CD4-positive, alpha-beta T cell treated with Interleukin-2 at 100 ng/mL for 4 hours (primary cell): Measurements from ENCODE around the gene LCP1.

ENCODE experiments used
- DNase-seq: peaks from one replicate; pipeline ENCODE4 v3.0.0-alpha.2; 2020; ENCODE audit warnings: low spot score

Gene LCP1

DNA sequence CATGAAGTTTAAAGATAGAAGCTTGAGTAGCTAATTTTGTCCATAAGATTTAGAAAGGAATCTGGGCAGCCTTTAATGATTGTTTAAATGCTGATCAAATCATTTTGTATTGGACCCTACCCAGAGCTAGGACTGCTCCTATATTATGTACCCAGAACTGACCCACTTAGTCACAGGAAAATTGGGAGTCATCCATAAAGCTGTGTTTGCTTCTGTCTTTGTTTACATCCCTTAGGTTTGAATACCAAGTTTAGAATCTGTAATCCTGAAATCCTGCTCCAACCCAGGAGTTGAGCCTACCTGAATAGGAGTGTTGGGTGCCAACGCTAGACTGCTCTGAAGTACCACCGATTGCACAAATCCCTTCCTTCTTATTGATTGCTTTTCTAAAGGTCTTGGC, 23.8 kb downstream of the LCP1 start:
- DNase-seq, result no peak

DNA sequence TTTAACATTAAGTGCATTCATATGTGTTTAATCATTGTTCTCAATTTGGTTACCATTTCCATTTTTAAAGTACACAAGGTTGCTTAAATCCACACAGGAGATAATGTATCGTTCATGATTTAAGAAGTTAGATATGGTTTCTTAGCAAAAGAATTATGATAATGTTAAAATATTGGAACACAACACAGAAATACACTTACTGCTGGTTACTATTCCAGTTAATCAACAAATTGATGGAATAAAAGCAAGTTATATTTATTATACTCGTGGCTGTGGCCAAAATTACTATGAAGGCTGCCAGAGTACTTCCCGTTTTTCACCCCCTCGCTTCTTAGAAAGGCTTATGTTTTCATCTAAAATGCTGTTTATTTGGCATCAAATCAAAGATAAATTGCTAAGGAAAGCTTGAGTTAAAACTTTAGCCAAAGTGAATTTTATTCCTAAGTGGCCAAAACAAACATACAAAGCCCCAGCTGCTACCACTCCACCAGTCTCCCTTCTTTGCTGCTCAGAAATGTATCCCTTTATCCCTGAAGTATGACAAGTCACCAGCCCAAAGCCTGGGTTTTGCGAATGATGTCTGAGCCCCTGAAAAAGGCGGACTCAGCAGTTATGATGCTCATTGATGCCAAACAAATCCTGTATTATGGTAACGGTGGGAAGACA, 27.7 kb downstream of the LCP1 start:
- no peak for DNase-seq

DNA sequence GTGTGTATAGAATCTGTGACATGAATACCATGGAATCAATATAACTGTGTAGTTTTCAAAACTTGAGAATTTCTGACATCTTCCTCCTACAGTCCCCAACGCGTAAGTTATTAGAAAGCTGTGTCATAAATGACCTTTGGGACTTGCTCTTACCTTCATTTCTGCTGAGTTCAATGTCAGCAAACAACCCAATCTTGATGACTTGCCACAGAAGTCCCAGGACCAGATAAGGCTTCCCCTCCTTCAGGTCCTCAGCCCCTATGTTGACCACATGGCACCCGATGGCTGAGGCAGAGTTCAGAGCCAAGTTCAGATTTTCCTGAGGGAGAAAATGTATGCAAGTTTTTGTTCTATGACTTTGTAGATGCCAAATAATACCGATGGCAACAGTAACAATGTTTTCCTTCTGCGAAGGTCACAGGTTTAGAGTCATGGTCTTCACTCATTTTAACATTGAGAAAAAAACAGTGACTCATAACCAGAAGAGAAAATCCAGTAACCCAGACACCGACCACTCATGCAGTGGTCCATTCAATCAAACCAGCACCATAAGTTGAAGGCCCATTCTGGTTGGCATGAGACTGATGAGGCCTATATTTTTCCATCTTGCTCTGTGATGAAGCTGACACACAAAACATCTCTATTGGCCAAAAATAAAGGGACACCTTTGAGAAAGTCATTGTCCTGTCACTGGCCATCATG, 29.2 kb downstream of the LCP1 start:
- DNase-seq, result no peak

DNA sequence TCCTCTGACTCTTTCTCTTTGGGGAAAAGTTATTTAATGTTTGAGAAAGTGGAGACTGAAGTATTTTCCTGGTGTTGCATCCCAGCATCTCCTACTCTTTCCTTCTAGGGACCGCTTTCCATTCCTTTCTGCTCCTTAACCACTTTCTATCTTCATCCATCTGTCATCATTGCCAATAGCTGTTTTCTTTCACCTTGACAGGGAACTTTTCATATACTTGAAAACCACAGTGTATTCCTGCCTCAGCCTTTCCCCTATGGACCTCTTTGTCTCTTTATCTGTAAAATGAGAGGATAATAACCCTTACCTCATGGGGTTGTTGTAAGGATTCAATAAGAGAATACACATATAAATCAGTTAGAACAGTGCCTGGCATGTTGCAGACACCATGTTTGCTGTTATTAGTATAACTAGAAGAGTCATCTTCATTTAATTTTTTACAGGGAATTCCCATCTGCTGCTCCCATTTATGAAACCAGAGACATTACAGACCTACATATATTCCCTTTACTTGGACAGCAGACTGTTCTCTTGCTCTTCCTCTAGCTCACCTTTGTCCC, 31.8 kb downstream of the LCP1 start:
- DNase-seq, result no peak

DNA sequence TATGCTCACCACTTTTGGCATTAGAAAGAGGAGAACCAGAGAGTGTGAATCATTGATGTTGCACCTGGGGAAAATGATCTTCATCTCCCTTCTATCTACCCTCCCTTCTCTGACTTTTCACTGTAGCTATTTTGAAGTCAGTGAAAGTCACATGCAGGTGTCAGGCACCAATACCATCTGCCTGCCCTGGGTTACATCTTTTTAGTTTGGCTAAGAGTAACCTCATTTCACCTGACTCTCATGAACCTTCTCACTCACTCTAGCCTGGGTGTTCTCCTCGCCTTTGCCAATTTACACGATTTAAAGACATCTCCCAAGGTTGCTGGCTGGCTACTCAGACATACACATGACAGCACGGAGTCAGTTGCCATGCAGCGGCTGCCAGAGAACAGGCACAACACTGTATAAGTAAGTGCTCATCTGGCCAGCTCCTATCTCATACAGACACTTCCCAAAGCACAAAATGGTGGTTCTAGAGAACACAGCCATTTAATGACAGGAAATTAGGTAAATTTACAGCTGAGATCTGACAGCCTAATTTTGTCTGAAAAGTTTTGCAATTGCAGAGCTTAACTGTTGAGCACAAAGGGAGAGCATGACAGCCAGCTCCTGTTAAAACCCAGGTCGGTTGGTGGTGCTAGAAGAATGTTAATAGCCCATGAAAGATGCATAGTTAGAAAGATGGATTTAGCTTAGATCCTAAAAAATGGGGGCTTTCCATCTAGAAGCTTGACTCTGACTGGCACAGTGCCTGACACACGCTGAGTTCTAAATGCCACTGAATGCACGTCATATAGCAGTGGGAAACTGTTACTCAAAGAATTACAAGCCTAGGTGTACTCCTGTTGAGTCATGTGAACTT, 32.5 kb downstream of the LCP1 start:
- no peak for DNase-seq

DNA sequence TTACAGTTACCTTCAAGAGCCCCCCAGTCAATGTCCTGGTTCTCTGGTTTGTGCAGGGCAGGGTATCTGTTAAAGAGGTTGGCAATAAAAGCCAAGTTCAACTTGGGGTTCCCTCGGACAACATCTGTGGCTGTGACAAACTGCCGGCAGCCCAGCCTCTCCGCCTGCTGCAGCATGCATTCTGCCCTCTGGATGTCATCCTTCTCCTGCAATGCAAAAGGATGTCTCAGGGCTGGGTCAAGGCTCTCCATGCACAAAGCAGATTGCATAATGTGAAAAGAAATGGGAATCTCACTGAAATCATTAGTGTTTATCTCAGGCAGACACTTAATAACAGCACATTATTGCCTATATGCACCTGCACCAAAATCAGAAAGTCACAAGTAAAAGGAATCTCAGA, 35.1 kb downstream of the LCP1 start:
- no peak for DNase-seq

DNA sequence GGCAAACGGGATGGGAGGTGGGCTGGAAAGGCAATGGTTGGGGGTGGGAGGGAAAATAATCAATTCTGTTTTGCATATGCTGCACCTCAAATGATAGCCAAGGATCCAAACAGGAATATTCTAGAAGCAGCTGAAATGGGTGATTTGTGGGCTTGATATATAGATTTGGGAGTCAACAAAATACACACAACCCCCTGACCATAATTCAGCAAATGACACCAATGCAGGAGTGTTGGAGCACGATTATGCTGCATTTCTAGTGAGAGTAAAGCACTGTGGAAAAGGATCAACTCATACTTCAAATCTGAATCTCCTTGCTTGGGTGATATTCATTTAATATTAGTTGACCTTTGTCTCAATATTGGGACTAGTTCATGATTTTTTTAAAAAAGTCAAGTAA, 36.0 kb downstream of the LCP1 start:
- DNase-seq, result no peak

DNA sequence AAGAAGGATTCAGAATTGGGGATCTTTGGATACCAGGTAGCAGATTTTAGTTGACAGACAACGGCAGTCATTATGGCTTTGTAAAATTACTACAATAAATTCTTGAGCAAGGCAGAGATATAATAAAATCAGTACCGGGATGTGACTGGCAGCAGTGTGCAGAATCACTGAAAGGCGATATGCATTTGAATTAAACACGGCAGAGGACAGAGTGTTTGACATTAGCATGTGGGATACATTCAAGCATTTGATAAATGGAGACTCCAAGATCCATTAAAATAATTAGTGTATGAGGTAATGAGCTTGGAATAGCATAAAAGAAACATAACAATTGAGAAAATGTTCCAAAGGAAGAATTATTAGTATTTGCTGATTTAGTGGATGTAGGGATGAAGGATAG, 36.8 kb downstream of the LCP1 start:
- DNase-seq, result no peak

DNA sequence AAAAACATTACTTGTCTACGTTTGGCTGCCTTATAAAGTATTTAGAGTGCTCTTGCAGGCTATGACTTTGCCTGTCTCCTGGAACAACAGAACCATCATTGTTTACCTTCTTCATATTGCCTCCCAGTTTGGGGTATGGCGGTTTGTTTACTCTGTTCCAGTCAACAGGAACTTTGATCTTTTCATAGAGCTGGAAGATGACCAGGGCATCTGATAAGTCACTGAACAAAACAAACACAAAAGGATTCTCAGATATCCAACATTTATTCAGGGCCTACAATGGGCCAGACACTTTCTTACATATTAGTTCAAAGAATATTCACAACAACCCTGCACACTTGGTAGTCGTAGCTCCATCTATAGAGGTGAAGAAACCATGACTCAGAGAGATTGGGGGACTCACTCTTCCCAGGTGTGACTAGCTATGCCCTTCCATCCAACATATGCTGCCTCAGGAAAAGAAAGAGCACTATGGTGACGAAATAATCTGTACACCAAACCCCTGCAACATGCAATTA, 38.7 kb downstream of the LCP1 start:
- DNase-seq, result no peak

DNA sequence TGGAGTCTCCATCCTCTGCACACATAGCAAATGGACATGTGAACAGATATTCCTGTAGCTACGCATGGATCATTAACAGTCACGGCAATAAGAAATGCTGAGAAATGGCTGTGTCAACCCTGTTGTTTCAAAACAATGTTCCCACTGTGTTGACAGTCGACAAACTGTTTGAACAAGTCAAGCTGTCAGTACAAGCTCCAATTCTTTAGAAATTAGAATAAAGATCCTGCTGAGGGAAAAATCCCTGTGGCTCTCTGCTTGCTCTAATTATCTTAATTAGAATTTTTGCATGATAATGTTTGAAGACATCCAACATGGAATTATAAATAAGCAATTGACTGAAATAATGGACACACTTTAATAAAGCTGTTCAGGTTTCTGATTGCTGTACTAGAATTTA, 39.2 kb downstream of the LCP1 start:
- no peak for DNase-seq

DNA sequence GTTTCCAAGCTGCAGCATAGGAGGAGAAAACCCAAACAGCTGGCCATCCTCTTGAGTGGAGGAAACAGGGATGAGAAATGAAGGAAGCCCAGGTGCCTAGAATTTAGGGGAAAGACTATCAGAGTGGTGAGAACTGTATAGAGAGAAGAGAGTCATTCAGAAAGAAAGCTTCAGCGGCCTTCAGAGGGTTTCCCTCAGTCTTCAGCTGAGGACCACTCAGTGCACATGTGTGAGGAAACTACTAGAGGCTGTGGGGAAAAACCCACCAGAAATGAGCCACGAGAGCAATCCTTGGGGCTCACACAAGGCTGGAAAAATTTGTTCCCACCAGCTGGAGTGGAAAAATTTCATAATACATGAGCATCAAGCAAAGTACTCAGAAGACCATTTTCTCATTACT, 41.9 kb downstream of the LCP1 start:
- DNase-seq, result no peak

DNA sequence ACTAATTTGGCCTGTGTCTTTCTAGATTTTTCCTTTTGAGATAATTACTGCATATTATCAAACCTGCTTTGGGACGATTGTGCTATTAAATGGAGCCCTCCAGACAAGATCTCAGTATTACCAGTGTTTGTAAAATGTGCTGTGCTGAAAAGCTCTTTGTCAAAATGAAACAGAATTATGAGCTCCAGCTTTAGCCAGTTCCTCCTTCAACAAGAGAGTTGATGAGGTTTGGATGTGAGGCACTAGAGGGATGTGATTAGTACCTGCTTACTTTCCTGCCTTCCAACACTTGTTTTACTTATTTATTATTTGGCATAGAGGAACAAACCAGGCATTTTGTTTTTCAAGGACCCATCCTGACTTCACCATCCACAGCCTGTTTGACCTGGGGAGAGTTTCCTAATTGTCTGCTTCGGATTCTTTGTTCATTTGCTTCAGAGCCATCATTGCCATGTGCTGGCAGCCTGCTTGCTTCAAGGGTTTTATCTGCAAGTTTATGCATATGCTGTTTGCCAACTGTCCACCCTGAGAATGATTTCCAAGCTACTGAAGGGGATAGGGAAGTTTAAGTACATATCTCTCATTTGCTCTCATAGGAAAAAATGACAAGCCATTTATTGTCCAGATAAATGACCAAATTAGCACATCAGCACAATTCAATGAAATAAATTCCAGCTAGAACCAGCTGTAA, 44.2 kb downstream of the LCP1 start:
- no peak for DNase-seq

DNA sequence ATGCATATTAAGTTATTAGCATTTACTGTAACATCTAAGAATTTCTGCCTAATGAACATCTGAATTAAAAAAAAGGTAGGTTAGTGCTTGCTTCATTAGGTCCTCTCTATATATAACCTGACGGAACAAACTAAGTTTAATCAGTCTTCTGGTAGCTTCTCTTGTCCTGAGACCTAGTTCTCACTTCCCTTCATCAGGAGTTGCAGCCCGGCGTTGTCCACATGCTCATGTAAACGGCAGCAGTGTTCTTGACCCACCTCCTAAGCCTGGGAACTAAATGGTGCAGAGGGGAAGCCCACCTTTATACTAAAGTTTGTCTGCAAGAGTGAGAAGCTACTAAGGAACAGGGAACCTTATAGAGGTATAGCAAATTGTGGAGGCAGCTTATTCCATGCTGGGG, 45.3 kb downstream of the LCP1 start:
- DNase-seq, result no peak

DNA sequence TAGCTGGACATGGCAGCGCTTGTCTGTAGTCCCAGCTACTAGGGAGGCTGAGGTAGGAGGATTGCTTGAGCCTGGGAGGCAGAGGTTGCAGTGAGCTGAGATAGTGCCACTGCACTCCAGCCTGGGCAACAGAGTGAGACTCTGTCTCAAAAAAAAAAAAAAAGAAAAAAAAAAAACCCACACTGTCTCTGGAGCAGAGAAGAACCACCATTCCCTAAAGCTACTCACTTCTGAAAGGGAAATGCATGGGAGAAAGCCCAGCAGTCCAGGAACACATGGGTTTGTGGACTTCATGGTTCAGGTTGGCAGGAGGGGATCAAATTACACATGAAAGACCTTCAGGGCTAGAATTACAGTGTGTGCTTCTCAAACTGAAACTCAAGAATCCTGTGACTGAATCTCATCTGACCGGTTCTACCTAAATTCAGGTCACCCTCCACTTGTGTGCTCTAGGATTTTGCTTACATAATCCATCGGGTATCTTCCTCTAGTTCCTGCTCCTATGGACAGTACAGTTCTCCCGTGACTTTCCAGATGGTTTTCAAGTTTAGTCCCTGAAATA, 46.9 kb downstream of the LCP1 start:
- DNase-seq, result no peak

DNA sequence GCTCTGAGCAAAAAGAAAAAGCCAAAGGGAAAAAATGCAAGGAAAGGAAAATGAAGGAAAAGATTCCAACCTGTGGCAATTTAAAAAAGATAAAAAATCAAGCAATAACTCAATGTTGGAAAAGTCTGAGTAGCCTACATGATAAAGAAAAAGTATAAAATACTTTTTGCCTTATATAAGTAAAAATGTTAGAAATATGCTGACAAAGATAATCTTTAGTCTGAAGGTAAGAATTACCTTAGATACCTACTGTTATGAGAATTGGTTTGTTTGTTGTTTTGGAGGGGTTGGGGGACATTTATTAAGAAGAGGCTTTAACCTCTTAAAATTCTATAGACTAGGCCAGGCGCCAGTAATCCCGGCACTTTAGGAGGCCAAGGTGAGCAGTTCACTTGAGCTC, 47.5 kb downstream of the LCP1 start:
- DNase-seq, result no peak

DNA sequence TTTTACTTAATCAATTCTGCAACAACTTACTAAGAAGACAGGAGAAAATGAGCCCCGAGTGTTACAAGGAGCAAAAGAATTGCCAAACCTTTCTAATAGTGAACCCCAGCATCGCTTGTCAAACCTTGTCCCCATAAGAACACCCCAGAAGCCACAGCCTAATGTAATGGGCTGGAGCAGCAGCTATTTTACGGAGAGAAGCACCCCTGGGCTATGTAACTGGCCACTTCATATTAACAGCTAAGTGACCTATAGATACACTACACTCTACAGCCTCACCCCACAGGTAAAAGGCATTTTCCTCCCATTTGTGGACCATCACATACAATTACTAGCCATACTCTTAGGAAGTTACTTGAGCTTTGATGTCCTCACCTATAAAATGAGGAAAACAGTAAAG, 49.9 kb downstream of the LCP1 start:
- no peak for DNase-seq

DNA sequence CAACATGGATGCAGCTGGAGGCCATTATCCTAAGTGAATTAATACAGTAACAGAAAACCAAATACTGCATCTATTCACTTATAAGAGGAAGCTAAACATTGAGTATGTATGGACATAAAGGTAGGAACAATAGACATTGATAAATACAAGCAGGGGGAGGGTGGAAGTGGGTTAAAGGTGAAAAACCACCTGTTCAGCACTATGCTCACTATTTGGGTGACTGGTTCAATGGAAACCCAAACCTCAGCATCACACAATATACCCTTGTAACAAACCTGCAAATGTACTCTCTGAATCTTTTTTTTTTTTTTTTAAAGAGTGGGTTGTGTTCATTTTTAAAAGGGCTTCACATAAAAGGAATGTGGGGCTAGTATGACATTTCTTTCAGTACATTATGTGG, 50.3 kb downstream of the LCP1 start:
- no peak for DNase-seq

DNA sequence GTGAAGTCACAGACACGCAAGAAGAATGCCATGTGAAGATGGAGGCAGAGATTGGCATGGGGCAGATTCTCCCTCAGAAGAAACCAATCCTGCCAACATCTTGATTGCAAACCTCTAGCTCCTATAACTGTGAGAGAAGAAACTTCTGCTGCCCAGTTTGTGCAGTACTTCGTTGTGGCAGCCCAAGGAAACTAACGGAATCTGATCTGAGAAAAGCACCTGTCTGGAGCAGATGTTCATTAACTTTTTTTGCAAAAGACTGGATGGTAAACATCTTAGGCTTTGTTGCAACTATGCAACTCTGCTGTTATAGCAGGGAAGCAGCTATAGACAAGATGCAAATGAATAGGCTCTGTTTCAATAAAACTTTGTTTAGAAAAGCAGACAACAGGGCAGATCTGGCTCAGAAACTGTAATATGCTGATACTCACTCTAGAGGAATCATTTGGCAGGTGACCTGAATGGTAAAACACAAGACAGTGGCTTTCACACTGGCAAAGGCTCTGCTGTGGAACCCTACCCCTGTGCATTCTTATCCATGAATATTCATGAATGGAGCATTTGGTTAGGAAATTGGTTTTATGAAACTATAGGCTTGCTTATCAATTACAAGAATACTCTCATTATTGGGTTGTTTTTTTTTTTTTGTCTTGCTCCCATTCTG, 51.9 kb downstream of the LCP1 start:
- DNase-seq, result no peak

DNA sequence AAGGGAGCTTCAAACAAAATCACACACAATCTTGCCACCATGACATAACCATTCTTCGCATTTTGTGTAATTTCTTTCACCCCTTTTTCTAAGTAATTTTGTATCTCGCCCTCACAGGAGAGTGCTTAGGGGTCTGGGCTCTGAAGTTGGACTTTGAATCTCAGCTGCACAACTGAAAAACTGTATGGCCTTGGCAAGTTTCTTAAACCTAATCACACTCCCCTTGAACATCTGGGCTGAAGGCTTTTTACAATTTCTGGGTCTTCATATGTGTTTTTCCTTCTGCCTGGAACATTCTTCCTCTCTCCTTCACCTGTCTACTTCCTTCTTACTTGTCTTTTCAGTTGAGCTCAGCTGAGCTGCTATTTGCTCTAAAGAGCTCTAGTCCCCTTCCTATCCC, 52.9 kb downstream of the LCP1 start:
- DNase-seq, result no peak

DNA sequence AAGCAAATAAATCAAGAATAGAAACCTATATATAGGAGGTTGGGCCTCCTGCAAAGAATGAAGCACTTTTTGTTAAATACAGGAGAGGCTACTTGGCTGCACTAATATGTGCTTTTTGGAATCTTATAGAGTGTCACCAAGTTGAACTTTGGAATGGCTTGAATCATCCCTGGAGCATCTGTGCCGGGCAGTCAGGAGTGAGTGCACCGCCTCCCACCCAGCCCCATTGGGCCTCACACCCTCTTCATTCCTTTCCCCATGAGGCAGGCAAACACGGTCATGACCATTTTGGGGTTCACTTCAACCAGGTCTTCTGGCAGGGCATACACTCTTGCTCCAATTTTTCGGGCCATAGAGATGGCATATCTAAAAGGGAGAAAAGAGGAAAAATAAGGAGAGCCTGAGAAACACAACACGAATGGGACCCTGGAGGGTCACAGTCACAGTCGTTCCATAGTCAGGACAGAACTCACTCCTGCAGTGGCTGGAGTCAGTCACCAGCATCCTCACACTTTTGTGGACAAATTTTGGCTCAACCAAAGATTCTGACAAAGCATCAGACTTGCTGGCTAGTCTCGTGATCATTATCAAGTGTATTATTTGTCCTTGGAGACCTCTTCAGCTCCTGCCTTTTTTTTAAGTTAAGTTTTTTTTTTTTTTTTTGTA, 54.5 kb downstream of the LCP1 start:
- DNase-seq, result no peak
